Right forelimb (tissue), 1 donor: Measurements from ENCODE around the gene LMCD1.
A peak's percentile ranks its signal among the peaks of the same experiment; 100 is the strongest.

Experiments
- DNase-seq: peaks from one replicate; pipeline ENCODE4 v3.0.0-alpha.2; 2018

LMCD1 gene

GRCh38 chr3:8506571-8507061, 5.0 kb downstream of the LMCD1 start:
- no peak for DNase-seq

- DNase-seq = no peak
Measured at GRCh38 chr3:8507496-8507895, 5.9 kb downstream of the LMCD1 start.

GRCh38 chr3:8509961-8510360, 8.3 kb downstream of the LMCD1 start:
- no peak for DNase-seq

GRCh38 chr3:8512234-8512633, 10.6 kb downstream of the LMCD1 start:
- DNase-seq = no peak

GRCh38 chr3:8516047-8516661, 14.5 kb downstream of the LMCD1 start:
- no peak for DNase-seq

- DNase-seq = no peak
Measured at GRCh38 chr3:8516783-8517182, 15.2 kb downstream of the LMCD1 start.

GRCh38 chr3:8517487-8517886, 15.9 kb downstream of the LMCD1 start:
- DNase-seq = no peak

GRCh38 chr3:8518138-8518537, 16.5 kb downstream of the LMCD1 start:
- DNase-seq = no peak

GRCh38 chr3:8519156-8519555, 17.5 kb downstream of the LMCD1 start:
- no peak for DNase-seq

- DNase-seq = no peak
Measured at GRCh38 chr3:8519774-8520448, 18.3 kb downstream of the LMCD1 start.

- DNase-seq = peak; percentile 38
Measured at GRCh38 chr3:8520816-8521403, 19.3 kb downstream of the LMCD1 start.

- DNase-seq = no peak
Measured at GRCh38 chr3:8523041-8523440, 21.4 kb downstream of the LMCD1 start.

GRCh38 chr3:8524249-8524648, 22.6 kb downstream of the LMCD1 start:
- no peak for DNase-seq

GRCh38 chr3:8524656-8525399, 23.2 kb downstream of the LMCD1 start:
- DNase-seq = no peak

- no peak for DNase-seq
Measured at GRCh38 chr3:8525893-8526292, 24.3 kb downstream of the LMCD1 start.

- DNase-seq = no peak
Measured at GRCh38 chr3:8529181-8529637, 27.6 kb downstream of the LMCD1 start.

GRCh38 chr3:8529738-8530525, 28.3 kb downstream of the LMCD1 start:
- no peak for DNase-seq

- DNase-seq = no peak
Measured at GRCh38 chr3:8530581-8530980, 29.0 kb downstream of the LMCD1 start.

GRCh38 chr3:8532251-8532871, 30.7 kb downstream of the LMCD1 start:
- DNase-seq = peak; percentile 73

- DNase-seq = no peak
Measured at GRCh38 chr3:8536096-8537056, 34.8 kb downstream of the LMCD1 start.

- DNase-seq = no peak
Measured at GRCh38 chr3:8537440-8537839, 35.8 kb downstream of the LMCD1 start.
